Stimulated activated CD8-positive, alpha-beta memory T cell treated with anti-CD3 and anti-CD28 coated beads, Interleukin-15, amount 100 ng/mL, for 24 hours (primary cell): ENCODE data around the gene BMAL2.

Experiments used
- DNase-seq: peaks from one replicate; pipeline ENCODE4 v3.0.0-alpha.2; 2020; ENCODE audit warnings: low read depth

BMAL2 gene

DNA sequence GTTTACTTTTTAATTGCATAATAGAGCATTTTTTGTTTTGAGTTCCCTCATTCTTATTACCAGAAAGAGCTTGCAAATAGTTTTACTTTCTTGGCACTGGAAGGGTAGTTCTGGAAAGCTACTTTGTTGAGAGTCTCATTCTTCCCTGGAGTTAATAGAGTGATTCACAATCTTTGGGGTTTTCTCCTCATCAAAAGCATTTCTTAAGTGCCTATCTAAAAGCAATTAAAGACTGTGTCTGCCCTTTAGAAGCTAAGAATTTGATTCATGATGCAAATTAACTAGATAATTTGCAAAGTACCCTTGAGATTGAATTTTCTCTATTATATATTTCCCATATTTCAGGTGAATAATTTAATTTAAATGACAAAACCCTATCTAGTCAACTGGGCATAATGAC, 8.1 kb upstream of the BMAL2 start:
- no peak for DNase-seq

DNA sequence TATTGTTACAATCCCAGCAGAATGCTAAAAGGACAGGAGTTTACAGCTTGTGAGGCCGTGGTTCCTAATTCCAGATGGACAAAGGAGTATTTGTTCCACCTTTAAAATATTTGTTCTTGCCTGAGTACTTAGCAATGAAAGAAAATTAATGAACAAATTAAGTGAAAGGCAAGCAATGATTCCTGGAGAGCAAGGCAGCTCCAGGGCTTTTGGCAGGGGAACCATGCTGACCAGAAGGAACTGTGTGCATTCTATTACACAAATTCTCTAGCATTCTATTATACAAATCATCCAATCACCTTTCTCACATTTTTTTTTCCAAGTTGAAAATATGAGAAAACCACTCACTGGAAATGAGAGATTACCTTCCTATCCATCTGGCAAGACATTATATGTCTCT, 1.8 kb upstream of the BMAL2 start:
- DNase-seq = no peak

DNA sequence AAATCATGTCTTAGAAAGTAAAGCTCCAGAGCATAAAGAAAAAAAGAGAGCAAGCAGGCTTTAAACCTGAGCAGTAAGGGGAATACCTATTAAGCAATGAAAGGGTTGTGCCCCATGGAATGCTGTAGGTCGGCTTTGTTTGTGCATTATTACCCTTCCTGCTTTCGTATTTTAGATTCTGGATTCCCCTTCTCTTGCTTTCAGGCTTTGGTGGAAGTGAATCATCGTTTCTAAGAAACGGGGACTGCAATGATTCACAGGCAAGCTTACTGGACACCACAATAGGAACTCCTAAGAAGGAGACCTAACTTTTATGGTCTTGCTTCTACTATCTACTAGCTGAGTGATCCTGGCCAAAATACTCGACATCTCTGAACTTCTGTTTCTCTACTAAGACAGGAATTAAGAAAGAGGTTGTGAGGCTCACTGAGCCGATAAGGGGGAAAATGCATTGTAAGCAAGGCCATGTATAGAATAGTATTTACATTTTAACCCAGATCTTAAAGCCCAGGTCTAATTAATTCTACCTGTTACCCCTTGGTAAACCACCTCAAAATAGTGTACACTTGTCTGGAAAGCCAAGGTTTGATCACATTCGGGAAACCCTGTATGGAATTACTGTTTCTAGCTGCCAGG, 1.2 kb upstream of the BMAL2 start:
- DNase-seq = no peak

- DNase-seq = no peak
These were observed 710 bp upstream of the BMAL2 start for GRCh38 chr12:27331927-27332324.

- no peak for DNase-seq
These were observed 276 bp upstream of the BMAL2 start for GRCh38 chr12:27332407-27332713.

- no peak for DNase-seq
These were observed 870 bp downstream of the BMAL2 start for GRCh38 chr12:27333403-27334009.

- DNase-seq = no peak
These were observed 1.5 kb downstream of the BMAL2 start for GRCh38 chr12:27334042-27334720.

- no peak for DNase-seq
These were observed 2.1 kb downstream of the BMAL2 start for GRCh38 chr12:27334721-27335082.

DNA sequence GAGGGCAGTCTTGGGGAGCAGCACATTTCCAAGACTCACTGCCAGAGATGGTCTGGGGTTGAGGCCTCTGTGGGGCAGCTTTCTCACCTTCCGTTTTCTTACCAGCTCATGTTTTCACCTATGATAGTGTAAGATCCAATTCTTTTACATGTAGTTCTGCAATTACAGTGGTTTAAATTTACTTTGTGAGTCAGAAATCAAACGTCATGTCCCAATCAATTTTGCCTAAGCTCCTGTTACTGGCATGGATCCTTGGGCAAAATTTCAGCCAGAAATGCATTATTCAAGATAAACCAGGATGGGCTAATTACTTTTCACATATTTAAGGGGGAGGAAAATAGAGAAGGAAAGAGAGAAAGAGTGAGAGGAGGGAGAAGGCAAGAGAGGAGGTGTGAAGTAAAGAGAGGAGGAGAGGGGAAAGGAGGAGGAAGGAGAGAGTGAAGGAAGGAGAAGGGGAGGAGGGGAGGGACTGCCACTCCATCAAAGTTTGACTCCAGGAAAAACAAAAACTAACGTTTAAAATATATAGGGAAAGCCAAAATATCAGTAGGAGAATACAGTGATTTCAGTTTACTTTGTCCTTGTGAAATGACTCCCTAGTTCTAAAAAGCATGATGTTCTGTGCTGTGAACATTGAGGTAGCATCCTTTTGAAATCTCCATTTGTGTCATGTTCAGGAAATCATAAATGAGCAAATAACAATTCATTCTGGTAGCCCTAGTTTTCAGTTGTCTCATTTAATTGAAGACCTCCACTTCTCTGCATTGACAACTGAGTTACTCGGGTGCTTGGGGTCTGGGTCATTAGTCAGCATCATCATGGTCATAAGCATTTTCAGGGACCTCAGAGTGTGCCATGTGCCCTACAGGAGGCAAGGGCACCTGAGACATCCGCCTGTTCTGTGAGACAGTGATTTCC, 3.0 kb downstream of the BMAL2 start:
- no peak for DNase-seq

- DNase-seq = no peak
These were observed 3.6 kb downstream of the BMAL2 start for GRCh38 chr12:27336282-27336653.

GRCh38 chr12:27337376-27337775, 4.7 kb downstream of the BMAL2 start:
- no peak for DNase-seq

DNA sequence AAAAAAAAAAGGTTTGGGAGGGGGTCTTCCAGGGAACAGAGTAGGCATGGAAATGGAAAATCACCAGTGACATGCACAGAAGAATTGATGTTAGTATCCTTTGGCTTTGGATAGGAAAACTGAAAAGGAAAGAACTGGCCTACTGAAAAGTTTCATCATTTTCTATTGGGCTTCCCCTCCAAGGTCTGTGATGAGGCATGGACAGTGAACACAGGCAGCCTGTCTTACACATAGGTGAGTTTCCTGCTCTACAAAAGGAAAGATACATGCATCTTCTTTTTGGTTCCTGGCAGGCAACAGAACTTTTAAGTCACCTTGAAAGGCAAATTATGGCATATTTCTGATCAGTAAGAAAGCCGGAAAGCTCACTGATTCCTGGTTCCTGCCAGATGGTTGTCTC, 5.8 kb downstream of the BMAL2 start:
- DNase-seq = no peak

- DNase-seq = no peak
These were observed 8.3 kb downstream of the BMAL2 start for GRCh38 chr12:27340971-27341370.

DNA sequence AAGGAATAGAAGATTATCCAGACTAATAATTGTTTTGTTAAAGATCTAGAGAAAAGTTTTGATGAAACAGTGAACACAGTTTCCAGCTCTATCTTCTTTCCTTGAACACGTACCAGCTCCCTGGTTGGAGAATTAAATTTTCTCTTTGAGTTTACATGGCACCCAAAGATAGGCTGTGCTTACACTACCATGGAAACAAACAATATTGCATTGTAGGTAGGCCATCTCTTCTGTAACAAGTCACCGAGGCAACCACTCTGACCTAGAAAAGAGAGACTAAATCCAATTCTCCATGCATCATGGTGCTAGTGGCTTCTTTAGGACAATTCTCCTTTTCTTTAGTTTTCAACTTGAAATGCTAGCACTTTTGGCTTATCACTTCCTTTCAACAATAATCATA, 9.9 kb downstream of the BMAL2 start:
- DNase-seq = no peak

- no peak for DNase-seq
These were observed 10.8 kb downstream of the BMAL2 start for GRCh38 chr12:27343255-27344000.

DNA sequence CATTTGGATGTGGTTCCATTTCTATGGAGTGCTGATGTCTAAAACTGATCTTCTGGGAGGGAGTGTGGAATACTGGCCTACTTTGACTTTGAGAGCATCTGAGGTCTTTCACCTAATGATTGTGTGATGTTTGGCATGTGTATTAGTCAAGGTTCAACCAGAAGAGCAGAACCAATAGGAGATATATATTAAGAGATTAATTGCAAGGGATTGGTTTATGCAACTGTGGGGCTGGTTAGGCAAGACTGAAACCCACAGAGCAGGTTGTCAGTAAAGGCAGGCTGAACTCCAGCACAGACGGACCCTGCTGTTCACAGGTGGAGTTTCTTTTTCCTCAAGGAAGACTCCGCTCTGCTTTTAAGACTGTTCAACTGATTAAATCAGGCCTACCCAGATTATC, 11.6 kb downstream of the BMAL2 start:
- DNase-seq = no peak

DNA sequence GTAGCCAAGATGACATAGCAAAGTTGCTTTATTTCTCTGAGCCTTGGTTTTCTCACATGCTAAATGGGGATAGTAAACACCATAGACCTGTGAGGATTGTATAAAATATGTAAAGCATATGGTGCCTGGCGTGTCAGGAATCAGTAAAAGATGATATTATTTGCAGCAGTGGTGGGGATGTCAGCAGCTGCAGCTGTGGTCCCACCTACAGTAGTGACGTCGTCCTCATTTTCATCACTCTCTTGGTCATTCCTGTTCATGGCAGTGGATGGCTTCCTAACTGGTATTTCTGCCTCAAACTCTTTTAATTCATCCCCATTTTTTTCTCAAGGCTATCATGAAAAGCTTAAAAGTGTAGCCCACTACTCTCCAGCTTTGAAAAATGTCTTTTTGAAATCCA, 12.1 kb downstream of the BMAL2 start:
- no peak for DNase-seq

- no peak for DNase-seq
These were observed 12.7 kb downstream of the BMAL2 start for GRCh38 chr12:27345376-27345775.

- DNase-seq = no peak
These were observed 15.1 kb downstream of the BMAL2 start for GRCh38 chr12:27347779-27348178.

GRCh38 chr12:27351476-27351875, 18.8 kb downstream of the BMAL2 start:
- no peak for DNase-seq

DNA sequence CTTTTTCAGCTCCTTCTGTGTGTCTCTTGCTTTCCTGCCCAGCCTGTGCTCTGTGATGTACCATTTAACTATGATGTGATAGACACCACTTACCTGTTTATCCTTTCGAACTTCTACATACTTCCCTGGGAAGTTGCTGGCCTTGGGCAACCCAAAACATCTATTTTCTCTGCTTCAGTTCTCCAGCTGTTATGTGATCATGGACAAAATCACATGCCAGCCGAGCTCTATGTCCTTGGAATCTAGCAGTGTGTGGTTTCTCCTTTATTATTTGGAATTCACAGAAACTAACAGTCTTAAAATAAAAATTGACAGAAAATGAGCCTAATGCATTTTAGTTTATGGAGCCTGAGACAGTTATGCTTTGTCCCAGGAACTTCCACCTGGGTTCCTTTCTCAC, 22.9 kb downstream of the BMAL2 start:
- DNase-seq = no peak

DNA sequence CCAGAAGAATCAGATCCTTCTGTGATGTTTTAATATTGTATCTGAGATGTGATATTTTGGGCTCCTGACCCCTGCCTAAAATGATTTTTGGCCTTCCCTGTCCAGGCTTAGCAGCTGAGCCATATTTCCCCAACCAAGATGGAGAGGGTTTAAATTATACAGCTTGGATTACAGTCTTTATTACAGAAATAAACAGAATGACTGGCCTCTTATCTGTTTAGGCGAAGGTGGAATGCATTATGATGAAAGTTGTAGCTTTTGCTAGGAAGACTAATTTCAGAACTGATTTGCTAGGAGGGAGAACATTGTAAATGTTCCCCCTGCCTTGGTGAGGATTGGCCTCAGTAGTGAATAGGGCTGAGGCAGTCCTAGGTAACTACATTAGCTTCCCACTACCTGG, 23.3 kb downstream of the BMAL2 start:
- DNase-seq = no peak
